Activated CD8-positive, alpha-beta memory T cell treated with anti-CD3 and anti-CD28 coated beads, Interleukin-2, amount 50 U/mL, for 24 hours (primary cell): Measurements from ENCODE around the gene RBM20.

Experiments used
- DNase-seq: peaks from one replicate; pipeline ENCODE4 v3.0.0-alpha.2; 2020; ENCODE audit errors: extremely low read depth

The RBM20 gene

GRCh38 chr10:110679486-110680272 is 35.5 kb downstream of the RBM20 start:
- DNase-seq: no peak

DNA sequence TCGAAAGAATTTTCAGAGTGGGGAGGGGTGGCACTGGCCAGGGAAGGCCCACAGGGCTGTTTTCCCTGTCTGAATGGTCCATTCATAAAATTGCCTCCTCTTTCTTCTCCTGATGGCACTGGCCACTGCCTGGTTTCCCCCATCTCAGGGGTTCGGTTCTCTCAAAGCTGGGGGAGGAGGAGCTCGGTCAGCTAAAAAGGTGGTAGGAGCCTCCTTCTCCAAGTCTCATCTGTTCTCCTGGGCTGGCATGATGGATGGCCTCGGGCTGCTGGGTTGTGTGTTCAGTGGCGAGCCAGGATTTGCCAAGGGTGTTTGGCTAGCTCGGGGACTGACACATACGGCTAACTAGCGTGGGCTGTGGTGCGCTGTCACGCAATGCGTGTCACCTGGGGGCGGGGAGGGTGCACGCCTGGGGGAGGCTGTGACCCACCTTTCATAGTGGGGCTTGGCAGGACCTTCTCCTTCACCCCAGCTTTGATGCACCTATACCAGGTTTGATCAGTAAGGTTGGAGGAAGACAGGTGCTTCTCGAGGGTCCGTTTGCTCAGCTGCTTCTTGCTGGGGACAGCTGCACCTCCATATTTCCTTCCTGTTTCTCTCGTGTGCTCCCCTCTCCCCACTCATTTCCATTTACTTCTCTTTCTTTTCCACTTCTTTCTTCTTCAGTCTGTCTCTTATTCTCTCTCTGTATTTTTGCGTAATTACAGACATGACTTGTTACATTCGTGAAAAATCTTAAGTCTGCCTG is 36.3 kb downstream of the RBM20 start:
- no peak for DNase-seq

DNA sequence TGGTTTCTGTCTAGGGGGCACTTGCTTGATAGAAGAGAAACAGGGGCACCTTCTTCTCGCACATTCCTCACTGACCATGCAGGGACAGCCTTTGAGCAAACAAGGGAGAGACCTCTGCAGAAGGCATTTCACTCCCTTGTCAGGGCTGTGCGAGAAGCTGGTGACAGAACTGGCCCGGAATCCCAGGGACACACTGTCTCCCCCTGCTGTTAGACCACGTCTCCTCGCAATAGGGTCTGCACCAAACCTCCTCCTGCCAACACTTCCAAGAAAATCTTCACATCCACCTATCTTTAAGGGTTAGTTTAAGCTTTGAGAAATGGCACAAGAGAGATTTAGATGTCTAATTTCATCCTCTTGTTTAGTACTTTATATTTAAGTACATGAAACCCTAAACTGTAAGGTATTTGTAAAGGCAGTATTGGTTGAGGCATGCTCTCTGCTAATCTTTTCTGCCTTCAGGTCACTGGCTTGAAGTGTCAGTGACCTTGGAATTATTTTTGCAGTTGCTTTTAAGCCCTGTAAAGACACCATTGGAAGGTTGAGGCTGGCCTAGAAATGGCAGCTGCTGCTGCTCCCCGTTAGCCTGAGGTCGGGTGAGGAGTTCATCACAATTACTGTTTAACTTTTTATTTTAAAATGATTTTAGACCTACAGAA is 37.0 kb downstream of the RBM20 start:
- DNase-seq: no peak

DNA sequence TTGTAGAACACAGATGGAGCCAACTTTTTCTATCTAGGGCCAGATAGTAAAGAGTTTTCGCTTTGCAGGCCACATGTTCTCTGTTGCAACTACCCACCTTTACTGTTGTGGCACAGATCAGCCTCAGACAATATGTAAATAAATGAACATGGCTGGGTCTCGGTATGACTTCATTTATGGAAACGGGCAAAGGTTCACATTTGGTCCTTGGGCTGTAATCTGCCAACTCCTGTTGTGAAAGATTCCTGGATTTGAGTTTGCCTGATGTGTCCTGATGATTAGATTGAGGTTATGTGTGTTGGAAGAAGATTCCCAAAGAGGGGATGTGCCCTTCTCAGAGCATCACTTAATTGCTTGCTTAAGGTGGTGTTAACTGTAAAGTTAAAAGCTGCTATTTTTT is 38.2 kb downstream of the RBM20 start:
- no peak for DNase-seq

- DNase-seq: no peak
Observed at GRCh38 chr10:110684800-110685446, 40.8 kb downstream of the RBM20 start.

DNA sequence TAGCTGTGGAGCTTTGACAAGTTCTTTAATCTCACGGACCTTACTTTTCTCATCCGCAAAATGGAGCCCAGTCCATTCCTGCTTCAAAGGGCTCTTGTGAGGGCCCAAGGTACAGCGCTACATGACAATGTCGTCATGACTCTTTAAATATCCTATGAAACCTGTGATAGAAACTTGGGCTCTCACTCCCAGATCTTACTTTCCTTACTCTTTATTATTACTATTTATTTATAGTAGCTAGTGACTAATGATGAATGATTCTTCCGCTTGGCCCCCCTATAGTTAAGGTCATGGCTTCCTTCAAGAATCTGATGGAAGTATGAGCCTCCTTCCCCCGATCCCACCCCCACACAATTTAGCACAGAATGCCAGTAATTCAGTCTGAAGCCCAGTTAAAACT is 41.9 kb downstream of the RBM20 start:
- no peak for DNase-seq

- DNase-seq: no peak
Observed at GRCh38 chr10:110686949-110687348, 42.8 kb downstream of the RBM20 start.

DNA sequence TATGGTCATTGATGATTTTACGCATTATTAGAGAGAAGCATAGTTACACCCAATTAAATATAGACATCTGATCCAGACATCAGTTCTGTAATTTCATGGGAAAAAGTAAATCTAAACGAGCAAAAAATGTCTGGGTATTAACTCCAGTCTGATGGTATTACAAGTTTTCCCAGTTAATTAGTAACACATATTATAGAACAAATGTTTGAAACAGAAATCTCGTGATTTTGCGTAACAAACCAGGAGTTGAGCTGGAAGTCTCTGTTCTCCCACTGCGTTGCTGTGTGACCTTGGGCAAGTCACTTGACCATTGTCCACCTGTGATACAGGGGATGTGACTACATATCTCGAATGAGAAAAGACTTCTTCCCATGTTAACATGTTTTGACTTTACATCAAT is 43.3 kb downstream of the RBM20 start:
- no peak for DNase-seq

DNA sequence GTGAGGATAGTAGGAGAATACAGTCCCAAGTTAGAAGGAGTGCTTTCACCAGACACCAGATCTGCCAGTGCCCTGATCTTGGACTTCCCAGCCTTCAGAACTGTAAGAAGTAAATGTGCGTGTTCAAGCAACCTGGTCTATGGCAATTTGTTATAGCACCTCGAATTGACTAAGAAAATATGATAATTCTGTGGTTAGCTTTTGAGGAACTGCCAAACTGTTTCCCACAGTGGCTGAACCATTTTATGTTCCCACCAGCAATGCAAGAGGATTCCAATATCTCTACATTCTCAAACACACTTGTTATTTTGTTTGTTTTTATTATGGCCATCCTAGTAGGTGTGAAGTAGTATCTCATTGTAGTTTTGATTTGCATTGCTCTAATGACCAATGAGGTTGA is 47.0 kb downstream of the RBM20 start:
- DNase-seq: no peak

GRCh38 chr10:110694263-110694662 is 50.1 kb downstream of the RBM20 start:
- DNase-seq: no peak

- DNase-seq: no peak
Observed at GRCh38 chr10:110694820-110695538, 50.8 kb downstream of the RBM20 start.

GRCh38 chr10:110695539-110695886 is 51.4 kb downstream of the RBM20 start:
- DNase-seq: no peak

- DNase-seq: no peak
Observed at GRCh38 chr10:110696436-110696835, 52.3 kb downstream of the RBM20 start.

- DNase-seq: no peak
Observed at GRCh38 chr10:110698340-110698739, 54.2 kb downstream of the RBM20 start.

- DNase-seq: no peak
Observed at GRCh38 chr10:110698782-110699201, 54.7 kb downstream of the RBM20 start.

DNA sequence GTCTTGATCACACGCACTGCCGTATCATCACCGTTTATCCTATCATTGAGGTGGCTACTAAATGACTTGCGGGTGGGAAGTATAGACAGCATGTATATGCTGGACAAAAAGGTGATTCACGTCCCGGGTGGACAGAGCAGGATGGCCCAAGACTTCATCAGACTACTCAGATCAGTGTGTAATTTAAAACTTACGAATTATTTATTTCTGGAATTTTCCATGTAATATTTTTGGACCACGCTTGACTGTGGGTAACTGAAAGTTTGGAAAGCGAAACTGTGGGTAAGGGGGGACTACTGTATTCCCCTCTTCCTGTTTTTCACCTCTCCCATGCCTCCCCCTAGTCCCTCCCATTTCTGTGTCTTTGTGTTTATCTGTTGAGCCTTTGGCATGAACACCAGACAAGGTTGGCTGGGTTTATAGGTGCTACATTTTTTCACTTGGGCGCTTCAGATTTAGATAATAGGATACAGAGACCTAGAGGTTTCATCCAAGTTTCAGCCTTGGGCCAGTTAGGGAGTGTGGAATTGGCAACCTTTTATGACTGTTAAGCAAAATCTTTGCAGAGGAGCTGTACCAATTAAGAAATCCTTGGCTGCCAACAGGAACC is 55.8 kb downstream of the RBM20 start:
- DNase-seq: no peak

DNA sequence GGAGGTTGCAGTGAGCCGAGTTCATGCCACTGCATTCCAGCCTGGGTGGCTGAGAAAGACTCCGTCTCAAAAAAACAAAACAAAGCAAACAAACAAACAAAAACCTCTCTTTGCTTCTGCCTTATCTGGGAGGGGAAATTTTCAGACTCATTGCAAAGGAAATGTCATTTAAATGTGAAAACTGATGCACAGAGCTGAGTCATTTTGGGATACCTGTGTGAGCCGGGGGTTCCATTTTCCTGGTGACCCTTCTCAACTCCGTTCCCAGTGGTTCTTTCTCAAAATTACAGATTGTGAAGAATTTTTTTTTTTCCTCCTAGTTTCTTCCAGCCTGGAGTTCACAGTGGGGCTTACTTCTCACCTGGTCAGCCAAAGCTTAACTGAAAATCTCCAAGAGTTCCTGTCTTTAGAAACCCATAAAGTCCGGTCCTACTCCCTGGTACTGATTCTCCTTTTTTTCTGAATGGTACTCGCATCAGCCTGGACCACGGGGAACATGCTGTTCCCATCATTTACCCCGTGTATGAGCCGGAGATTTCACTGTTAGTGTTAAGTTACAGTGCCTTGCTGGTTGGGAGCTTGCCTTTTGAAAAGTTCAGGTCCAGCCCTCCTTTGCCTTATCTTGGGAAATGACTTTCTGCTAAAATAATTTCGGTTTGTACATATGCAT is 56.9 kb downstream of the RBM20 start:
- DNase-seq: no peak

GRCh38 chr10:110701617-110701971 is 57.5 kb downstream of the RBM20 start:
- no peak for DNase-seq

DNA sequence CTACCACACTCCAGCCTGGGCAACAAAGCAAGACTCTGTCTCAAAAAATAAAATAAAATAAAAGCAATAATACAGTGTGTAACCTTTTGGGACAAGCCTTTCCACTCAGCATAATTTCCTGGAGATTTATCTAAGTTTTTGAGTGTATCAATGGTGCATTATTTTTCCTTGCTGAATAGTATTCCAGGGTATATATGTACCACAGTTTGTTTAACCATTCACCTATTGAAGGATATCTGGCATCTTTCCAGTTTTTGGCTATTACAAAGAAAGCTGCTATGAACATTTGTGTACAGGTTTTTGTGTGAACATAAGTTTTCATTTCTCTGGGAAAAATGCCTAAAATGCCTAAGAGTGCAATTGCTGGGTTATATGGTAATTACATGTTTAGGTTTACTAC is 59.9 kb downstream of the RBM20 start:
- DNase-seq: no peak

GRCh38 chr10:110704906-110705476 is 60.9 kb downstream of the RBM20 start:
- DNase-seq: no peak
